Testis (tissue), 3 donors: ENCODE measurements around the gene ALOX15. TPM values are rescaled to one million over a fixed set of nuclear protein-coding genes. Genes with fewer than 3 reads are reported as not detected.

ENCODE experiments used
- DNase-seq: peaks from one replicate; pipeline ENCODE4 v3.0.0-alpha.2; 2019
- H3K27ac ChIP-seq, 2 donors: fragments of 200-600 bp; sonication (generic); one replicate each; pipeline ENCODE4 v1.5.1; 2019
- H3K27me3 ChIP-seq: fragments of 200-600 bp; sonication (generic); one replicate; pipeline ENCODE4 v1.5.1; 2019
- H3K36me3 ChIP-seq: fragments of 200-600 bp; sonication (generic); one replicate; pipeline ENCODE4 v1.5.1; 2017; ENCODE audit warnings: low read depth; ENCODE audit errors: missing control alignments
- H3K4me1 ChIP-seq: fragments of 200-600 bp; sonication (generic); one replicate; pipeline ENCODE4 v1.5.1; 2019
- H3K4me3 ChIP-seq, 2 donors: fragments of 200-600 bp; sonication (generic); one replicate each; pipeline ENCODE4 v1.5.1; 2017 to 2019
- H3K9me3 ChIP-seq: fragments of 200-600 bp; sonication (generic); one replicate; pipeline ENCODE4 v1.5.1; 2017
- CTCF ChIP-seq, 3 experiments: fragments of 450-650 bp in 2 of 3; fragments of 200-600 bp in 1 of 3; sonication (generic) in 1 of 3; IDR thresholded peaks; one replicate each; pipeline ENCODE4 v1.5.1; 2016 to 2019; ENCODE audit warnings: antibody characterized with exemption in 3 of 3, mild to moderate bottlenecking in 2 of 3, moderate library complexity in 1 of 3
- POLR2A ChIP-seq: fragments of 450-650 bp; IDR thresholded peaks from one replicate; pipeline ENCODE4 v1.6.1; 2017; ENCODE audit warnings: antibody characterized with exemption, mild to moderate bottlenecking, moderate library complexity
- WGBS, 2 donors: methylation state at CpG; one replicate each; pipeline ENCODE4 v1.1.5; 2018; 5-methylcytosine and 5-hydroxymethylcytosine counted together
- intact Hi-C: fragments of 100-400 bp; cut with DNase I; formaldehyde crosslinking; loops from one replicate; pipeline ENCODE4 v1.15.1; 2023; ENCODE audit warnings: low total_unique reads
- polyA plus RNA-seq: library from polyadenylated mRNA; stranded (reverse); fragments of 350-450 nt; fragmentation: Illumina TruSeq; extraction: RNeasy Lipid Tissue Mini Kit (QIAGEN cat#74804); gene quantifications from one replicate; pipeline ENCODE4 v1.2.3, GENCODE V29; 2014; ENCODE audit warnings: low read depth, low replicate concordance; ENCODE audit not compliant: insufficient read depth
- total RNA-seq, 2 donors: library from RNA; depleted of rRNA; stranded (reverse); fragments of >200 nt; gene quantifications; one replicate each; pipeline ENCODE4 v1.2.3, GENCODE V29; 2016

ALOX15 gene
- total and polyA plus RNA-seq, 3 donors from 2014 or later, result 1.3 to 5.2 (median 2.4) TPM

GRCh38 chr17:4623249-4623648 is 18.2 kb downstream of the ALOX15 start:
- DNase-seq, result no peak
- Histone ChIP-seq H3K36me3 (no peaks in the 10 kb centered on the region), H3K27me3 (no peaks in the 10 kb centered on the region), H3K27ac (no peak overlapping the region), H3K4me1 (no peaks in the 10 kb centered on the region), H3K4me3 (no peak overlapping the region), H3K9me3 (no peaks in the 10 kb centered on the region)
- intact Hi-C loops, result loop anchor here (5.0 kb wide), 1 partner anchor 51 kb away; no protein-coding TSS in a partner anchor
- WGBS, 2 donors, result 67 to 70% methylated on average over 2 of the region's 2 CpGs
- TF ChIP-seq POLR2A, result no peak
- no peak for TF ChIP-seq CTCF (IDR thresholded peaks at IDR 0.05)

- no peak overlapping the region for H3K4me3 ChIP-seq
- intact Hi-C loops, result loop anchor here (5.0 kb wide), 1 partner anchor 50 kb away; no protein-coding TSS in a partner anchor
- WGBS, 2 donors, result 90 to 94% methylated on average over 1 of the region's 1 CpG
These were observed 19.1 kb downstream of the ALOX15 start for GRCh38 chr17:4622375-4622774.

GRCh38 chr17:4620531-4621101 is 20.9 kb downstream of the ALOX15 start:
- 94 to 96% methylated on average over 4 of the region's 4 CpGs for WGBS, 2 donors
- no peaks in the 10 kb centered on the region for H3K9me3 ChIP-seq
- no peaks in the 10 kb centered on the region for H3K36me3 ChIP-seq
- no peak for DNase-seq
- TF ChIP-seq CTCF (IDR thresholded peaks at IDR 0.05), result no peak
- no peak for TF ChIP-seq POLR2A
- H3K4me1 ChIP-seq, result no peaks in the 10 kb centered on the region
- intact Hi-C loops, result loop anchor here (5.0 kb wide), 1 partner anchor 48 kb away; no protein-coding TSS in a partner anchor
- no peak overlapping the region for H3K4me3 ChIP-seq
- H3K27ac ChIP-seq, result no peak overlapping the region
- no peaks in the 10 kb centered on the region for H3K27me3 ChIP-seq

More at GRCh38 chr17:4622375-4622774, 19.1 kb downstream of the ALOX15 start:
- no peak overlapping the region for H3K27ac ChIP-seq
- H3K36me3 ChIP-seq, result no peaks in the 10 kb centered on the region
- TF ChIP-seq CTCF (IDR thresholded peaks at IDR 0.05), result no peak
- TF ChIP-seq POLR2A, result no peak
- H3K4me1 ChIP-seq, result no peaks in the 10 kb centered on the region
- DNase-seq, result no peak
- no peaks in the 10 kb centered on the region for H3K27me3 ChIP-seq
- no peaks in the 10 kb centered on the region for H3K9me3 ChIP-seq

GRCh38 chr17:4617590-4618351 is 23.7 kb downstream of the ALOX15 start:
- Histone ChIP-seq H3K27ac (no peak overlapping the region), H3K4me1 (no peaks in the 10 kb centered on the region)

More at GRCh38 chr17:4617590-4618351, 23.7 kb downstream of the ALOX15 start:
- no peak for DNase-seq
- 64% methylated on average over 15 of the region's 15 CpGs for WGBS, 2 donors
- no peak overlapping the region for H3K4me3 ChIP-seq
- intact Hi-C loops, result no loop called here
- no peaks in the 10 kb centered on the region for H3K9me3 ChIP-seq
- no peaks in the 10 kb centered on the region for H3K36me3 ChIP-seq
- TF ChIP-seq CTCF (IDR thresholded peaks at IDR 0.05) (no peak), POLR2A (no peak)
- no peaks in the 10 kb centered on the region for H3K27me3 ChIP-seq
